ENCODE data around the gene TM4SF18.

The TM4SF18 gene

GRCh38 chr3:149283401-149283800 lies 50.0 kb downstream of the TM4SF18 start:
- ATAC-seq = no peak
- TF ChIP-seq ZFP3 (CRISPR knock-in tag; IDR thresholded peaks at IDR 0.05) (no peak), PPARA (CRISPR knock-in tag; IDR thresholded peaks at IDR 0.05; ENCODE audit: borderline replicate concordance) (no peak), ISL1 (CRISPR knock-in tag; IDR thresholded peaks at IDR 0.05) (no peak), ZNF8 (CRISPR knock-in tag; IDR thresholded peaks at IDR 0.05) (no peak), TOX (CRISPR knock-in tag; IDR thresholded peaks at IDR 0.05; ENCODE audit: borderline replicate concordance) (no peak), GLIS3 (CRISPR knock-in tag; IDR thresholded peaks at IDR 0.05) (no peak), TCF4 (CRISPR knock-in tag; IDR thresholded peaks at IDR 0.05; ENCODE audit: borderline replicate concordance) (no peak), ARNTL (CRISPR knock-in tag; IDR thresholded peaks at IDR 0.05; ENCODE audit: borderline replicate concordance, low read depth) (no peak), BACH2 (CRISPR knock-in tag; IDR thresholded peaks at IDR 0.05; ENCODE audit: borderline replicate concordance) (no peak), ZFP30 (CRISPR knock-in tag; IDR thresholded peaks at IDR 0.05) (no peak), ZNF565 (CRISPR knock-in tag; conservative IDR thresholded peaks at IDR 0.05; ENCODE audit: low read depth) (no peak), ZC3H10 (CRISPR knock-in tag; IDR thresholded peaks at IDR 0.05) (no peak), CSRNP3 (CRISPR knock-in tag; IDR thresholded peaks at IDR 0.05) (no peak)
- TF ChIP-seq, protein P1, sequence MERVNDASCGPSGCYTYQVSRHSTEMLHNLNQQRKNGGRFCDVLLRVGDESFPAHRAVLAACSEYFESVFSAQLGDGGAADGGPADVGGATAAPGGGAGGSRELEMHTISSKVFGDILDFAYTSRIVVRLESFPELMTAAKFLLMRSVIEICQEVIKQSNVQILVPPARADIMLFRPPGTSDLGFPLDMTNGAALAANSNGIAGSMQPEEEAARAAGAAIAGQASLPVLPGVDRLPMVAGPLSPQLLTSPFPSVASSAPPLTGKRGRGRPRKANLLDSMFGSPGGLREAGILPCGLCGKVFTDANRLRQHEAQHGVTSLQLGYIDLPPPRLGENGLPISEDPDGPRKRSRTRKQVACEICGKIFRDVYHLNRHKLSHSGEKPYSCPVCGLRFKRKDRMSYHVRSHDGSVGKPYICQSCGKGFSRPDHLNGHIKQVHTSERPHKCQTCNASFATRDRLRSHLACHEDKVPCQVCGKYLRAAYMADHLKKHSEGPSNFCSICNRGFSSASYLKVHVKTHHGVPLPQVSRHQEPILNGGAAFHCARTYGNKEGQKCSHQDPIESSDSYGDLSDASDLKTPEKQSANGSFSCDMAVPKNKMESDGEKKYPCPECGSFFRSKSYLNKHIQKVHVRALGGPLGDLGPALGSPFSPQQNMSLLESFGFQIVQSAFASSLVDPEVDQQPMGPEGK (CRISPR knock-in tag; IDR thresholded peaks at IDR 0.05; ENCODE audit: borderline replicate concordance) = no peak

- no peak for ATAC-seq
- TF ChIP-seq PPARA (CRISPR knock-in tag; IDR thresholded peaks at IDR 0.05; ENCODE audit: borderline replicate concordance) (no peak), CSRNP3 (CRISPR knock-in tag; IDR thresholded peaks at IDR 0.05) (no peak), SNAI2 (CRISPR knock-in tag; IDR thresholded peaks at IDR 0.05) (no peak), ESRRG (CRISPR knock-in tag; IDR thresholded peaks at IDR 0.05) (no peak)
Measured at GRCh38 chr3:149282836-149283235, 50.6 kb downstream of the TM4SF18 start.

GRCh38 chr3:149282322-149282721 lies 51.1 kb downstream of the TM4SF18 start:
- TF ChIP-seq TCF4 (CRISPR knock-in tag; IDR thresholded peaks at IDR 0.05; ENCODE audit: borderline replicate concordance) (no peak), TOX (CRISPR knock-in tag; IDR thresholded peaks at IDR 0.05; ENCODE audit: borderline replicate concordance) (no peak), ARNTL (CRISPR knock-in tag; IDR thresholded peaks at IDR 0.05; ENCODE audit: borderline replicate concordance, low read depth) (no peak), ESRRG (CRISPR knock-in tag; IDR thresholded peaks at IDR 0.05) (no peak), BACH2 (CRISPR knock-in tag; IDR thresholded peaks at IDR 0.05; ENCODE audit: borderline replicate concordance) (no peak), CSDC2 (CRISPR knock-in tag; IDR thresholded peaks at IDR 0.05) (no peak), CSRNP3 (CRISPR knock-in tag; IDR thresholded peaks at IDR 0.05) (no peak), ZNF70 (CRISPR knock-in tag; IDR thresholded peaks at IDR 0.05) (no peak), RARB (CRISPR knock-in tag; IDR thresholded peaks at IDR 0.05) (no peak), ZNF8 (CRISPR knock-in tag; IDR thresholded peaks at IDR 0.05) (no peak)
- TF ChIP-seq, protein P2, sequence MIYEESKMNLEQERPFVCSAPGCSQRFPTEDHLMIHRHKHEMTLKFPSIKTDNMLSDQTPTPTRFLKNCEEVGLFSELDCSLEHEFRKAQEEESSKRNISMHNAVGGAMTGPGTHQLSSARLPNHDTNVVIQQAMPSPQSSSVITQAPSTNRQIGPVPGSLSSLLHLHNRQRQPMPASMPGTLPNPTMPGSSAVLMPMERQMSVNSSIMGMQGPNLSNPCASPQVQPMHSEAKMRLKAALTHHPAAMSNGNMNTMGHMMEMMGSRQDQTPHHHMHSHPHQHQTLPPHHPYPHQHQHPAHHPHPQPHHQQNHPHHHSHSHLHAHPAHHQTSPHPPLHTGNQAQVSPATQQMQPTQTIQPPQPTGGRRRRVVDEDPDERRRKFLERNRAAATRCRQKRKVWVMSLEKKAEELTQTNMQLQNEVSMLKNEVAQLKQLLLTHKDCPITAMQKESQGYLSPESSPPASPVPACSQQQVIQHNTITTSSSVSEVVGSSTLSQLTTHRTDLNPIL (CRISPR knock-in tag; IDR thresholded peaks at IDR 0.05; ENCODE audit: low read depth) = no peak
- TF ChIP-seq, protein P1 (CRISPR knock-in tag; IDR thresholded peaks at IDR 0.05; ENCODE audit: borderline replicate concordance) = no peak
- ATAC-seq = no peak
